GM12872 (cell line): Measurements from ENCODE around the gene AP1AR.

Experiments
- TF ChIP-seq, protein P1 (sequence below): IDR thresholded peaks from 3 replicates; pipeline ENCODE4 v1.5.1; 2011; ENCODE audit warnings: low read depth, mild to moderate bottlenecking, low read length, moderate library complexity; ENCODE audit not compliant: insufficient read depth

The AP1AR gene

DNA sequence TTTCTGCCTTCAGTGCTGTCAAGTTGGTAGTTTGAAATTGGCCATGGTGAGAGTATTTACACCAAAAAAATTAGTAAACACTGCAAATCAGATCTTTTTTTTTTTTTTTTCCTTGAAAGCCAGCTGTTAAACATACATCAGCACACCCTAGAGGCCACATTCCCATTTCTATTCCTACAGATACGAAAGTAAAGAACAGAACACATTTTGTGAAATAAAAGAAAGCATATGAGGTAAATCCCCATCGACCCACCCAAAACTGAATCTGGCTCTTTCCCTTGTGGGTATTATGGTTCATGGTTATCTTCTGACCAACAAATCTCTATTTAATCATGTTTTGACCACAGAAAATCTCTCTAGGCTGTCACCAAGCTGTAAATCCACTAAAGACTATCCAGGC is 41.8 kb upstream of the AP1AR start:
- TF ChIP-seq, protein P1, sequence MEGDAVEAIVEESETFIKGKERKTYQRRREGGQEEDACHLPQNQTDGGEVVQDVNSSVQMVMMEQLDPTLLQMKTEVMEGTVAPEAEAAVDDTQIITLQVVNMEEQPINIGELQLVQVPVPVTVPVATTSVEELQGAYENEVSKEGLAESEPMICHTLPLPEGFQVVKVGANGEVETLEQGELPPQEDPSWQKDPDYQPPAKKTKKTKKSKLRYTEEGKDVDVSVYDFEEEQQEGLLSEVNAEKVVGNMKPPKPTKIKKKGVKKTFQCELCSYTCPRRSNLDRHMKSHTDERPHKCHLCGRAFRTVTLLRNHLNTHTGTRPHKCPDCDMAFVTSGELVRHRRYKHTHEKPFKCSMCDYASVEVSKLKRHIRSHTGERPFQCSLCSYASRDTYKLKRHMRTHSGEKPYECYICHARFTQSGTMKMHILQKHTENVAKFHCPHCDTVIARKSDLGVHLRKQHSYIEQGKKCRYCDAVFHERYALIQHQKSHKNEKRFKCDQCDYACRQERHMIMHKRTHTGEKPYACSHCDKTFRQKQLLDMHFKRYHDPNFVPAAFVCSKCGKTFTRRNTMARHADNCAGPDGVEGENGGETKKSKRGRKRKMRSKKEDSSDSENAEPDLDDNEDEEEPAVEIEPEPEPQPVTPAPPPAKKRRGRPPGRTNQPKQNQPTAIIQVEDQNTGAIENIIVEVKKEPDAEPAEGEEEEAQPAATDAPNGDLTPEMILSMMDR, result no peak

DNA sequence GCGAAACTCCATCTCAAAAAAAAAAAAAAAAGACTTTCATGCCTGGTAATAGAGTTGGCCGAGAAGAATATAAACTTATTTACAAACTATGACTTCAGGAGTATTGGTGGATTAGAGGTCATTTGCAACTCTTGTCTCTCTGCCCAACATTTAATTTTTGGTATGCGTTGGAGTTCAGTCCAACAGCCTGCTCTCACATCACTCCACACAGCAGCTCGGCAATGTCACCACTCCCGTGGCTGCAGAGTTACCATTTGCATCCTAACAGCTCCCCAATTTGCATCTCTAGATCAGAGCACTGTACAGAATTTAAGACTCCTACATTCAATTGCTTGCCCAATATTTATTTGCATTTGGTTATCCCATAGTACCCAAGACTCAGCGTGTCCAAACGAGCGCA is 40.9 kb upstream of the AP1AR start:
- TF ChIP-seq, protein P1, result no peak

DNA sequence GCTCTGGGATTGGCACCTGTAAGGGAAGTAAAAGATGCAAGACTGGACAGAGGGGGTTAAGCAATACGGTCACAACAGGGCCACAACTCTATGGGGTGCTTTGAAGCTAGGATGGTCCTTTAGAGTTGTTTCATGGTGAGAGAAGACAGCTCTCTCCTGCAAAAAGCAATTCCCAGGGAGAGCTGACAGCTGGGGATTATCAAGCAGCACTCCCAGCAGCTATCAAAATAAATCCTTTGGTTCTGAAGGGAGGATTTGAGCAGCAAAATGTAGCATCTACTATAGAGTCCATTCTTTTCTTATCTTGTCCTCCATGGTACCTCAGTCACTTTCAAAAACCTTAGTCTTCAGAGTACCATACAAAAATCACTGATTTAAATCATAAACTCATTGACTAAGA is 35.1 kb upstream of the AP1AR start:
- TF ChIP-seq, protein P1, result no peak

DNA sequence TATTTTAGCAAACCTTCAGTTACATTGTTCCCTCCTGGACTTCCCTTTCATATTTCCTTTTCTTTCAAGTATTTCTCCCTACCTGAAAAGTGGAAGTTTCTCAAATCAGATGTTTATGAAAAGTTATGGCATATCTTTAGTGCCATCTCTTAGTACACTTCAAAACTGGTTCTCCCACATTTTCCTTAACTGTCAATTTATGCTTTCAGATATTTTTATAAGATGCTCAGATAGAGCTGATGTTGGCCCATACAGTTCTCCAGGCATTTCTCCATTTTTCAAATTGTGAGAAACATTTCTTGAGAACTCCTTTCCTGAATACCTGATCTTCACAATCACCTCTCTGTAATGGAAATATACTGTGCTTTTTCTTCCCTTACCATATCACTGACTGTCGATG is 32.5 kb upstream of the AP1AR start:
- TF ChIP-seq, protein P1, result no peak

DNA sequence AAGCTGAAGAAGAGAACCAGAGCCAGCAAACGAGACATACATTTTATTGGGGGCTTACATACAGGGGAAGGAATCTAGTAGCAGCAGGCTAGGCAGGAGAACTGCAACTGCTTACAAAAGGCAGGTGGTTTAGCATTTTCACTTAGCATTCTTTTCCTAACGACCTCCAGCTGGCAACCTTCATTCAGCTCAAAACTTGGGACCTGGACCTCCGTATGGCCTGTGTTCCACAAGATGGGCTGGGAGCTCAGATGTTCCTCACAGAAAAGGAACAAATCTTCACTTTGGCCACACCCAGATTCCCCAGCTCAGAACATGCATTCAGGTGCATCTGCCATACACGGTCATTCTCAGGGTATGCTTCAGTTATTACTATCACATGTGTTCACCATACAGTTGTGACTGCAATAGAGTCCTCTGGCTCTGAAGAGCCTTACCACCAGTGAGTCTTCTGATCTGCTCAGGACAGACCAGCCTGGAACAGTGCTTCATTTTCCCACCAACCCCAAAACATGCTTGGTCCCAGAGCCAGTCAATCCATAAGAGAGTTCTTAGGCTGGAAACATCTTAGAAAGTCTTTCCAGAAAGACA is 29.6 kb upstream of the AP1AR start:
- TF ChIP-seq, protein P1, result no peak

DNA sequence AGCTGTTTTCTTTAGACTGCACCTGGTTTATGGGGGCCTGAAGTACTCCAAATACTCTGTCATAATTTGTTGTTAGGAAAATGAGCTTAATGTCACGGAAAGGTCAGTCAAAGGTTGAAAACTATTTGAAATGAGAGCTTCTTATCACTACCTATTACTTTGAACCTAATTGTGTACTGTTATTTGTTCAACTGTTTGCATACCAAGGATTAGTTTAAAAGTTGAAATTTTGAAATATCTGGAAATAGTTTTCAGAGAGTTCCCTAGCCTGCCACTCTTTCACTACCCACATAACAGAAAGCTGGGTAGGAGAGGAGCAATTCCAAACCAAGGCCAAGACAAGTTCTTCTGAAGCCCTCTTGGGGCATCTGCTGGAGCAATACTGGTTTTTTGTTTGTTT is 28.0 kb upstream of the AP1AR start:
- TF ChIP-seq, protein P1, result no peak

DNA sequence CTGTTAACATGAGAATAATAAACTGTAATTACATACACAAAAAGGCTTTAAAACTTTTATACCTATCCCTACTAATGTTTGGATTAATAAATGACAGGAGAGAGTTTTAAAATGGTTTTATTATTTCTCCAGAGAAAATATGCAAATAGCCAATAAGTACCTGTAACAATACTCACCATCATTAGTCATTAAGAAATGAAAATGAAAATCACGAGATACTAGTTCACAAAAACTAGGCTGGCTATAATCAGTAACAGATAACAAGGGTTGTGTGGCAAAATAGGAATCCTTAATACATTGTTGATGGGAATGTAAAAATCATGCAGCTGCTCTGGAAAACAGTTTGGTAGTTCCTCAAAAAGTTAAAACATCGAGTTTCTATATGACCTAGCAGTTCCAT is 25.2 kb upstream of the AP1AR start:
- TF ChIP-seq, protein P1, result no peak
